NCI-H82 (cell line): ENCODE data around the gene ZNF839.

Experiments used
- DNase-seq: peaks from one replicate; lab custom pipeline; 2025; lab: John Stamatoyannopoulos, UW

The ZNF839 gene

GRCh38 chr14:102378830-102379229 lies 59.3 kb downstream of the ZNF839 start:
- DNase-seq = no peak

DNA sequence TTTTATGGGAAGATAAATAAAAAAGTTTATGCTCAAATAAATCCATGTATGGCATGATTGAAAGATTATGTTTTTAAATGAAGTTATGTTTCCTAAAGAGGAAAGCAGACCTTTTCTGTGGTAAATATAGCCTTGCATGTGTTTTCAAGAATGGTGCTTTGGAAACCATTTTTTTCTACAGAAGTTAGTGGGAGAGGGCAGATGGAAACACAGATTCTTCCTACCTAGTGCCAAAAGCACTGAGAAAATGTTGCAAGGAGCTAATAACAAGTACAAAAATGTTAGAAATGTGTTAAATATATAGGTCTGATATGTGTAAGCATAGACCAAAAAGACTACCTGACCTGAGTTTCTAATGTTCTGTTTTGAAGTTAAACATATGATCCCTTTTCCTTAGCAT lies 67.5 kb downstream of the ZNF839 start:
- DNase-seq = no peak

DNA sequence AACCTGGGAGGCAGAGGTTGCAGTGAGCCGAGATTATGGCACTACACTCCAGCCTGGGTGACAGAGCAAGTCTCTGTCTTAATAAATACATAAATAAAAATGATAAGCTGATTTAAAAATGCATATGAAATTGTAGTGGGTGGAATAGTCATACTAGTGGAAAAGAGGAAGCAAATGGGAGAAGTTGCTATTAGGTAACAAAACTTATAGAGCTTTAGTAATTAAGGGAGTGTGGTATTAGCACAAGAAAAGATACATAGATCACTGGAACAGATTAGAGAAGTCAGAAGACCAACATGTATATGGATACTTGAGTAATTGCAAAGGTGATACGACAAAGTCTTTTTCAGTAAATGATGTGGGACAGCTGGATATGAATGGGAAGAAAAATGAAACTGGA lies 69.7 kb downstream of the ZNF839 start:
- no peak for DNase-seq

GRCh38 chr14:102390064-102390855 lies 70.7 kb downstream of the ZNF839 start:
- no peak for DNase-seq
